Activated T-cell treated with anti-CD3 and anti-CD28 coated beads, Interleukin-2, amount 50 U/mL, for 1 hour (primary cell): ENCODE results near the gene AGAP1.
"Not testable (repeated sequence)": the region's sequence is repeated elsewhere in the genome, so short reads cannot be mapped to it uniquely, and the experiment has no call there.

Source experiments
- DNase-seq: peaks from one replicate; pipeline ENCODE4 v3.0.0-alpha.2; 2020

Gene AGAP1

GRCh38 chr2:236120829-236121228, 627.0 kb downstream of the AGAP1 start:
- no peak for DNase-seq

GRCh38 chr2:236121546-236121945, 627.7 kb downstream of the AGAP1 start:
- DNase-seq = no peak

- no peak for DNase-seq
Measured at GRCh38 chr2:236122236-236122635, 628.4 kb downstream of the AGAP1 start.

DNA sequence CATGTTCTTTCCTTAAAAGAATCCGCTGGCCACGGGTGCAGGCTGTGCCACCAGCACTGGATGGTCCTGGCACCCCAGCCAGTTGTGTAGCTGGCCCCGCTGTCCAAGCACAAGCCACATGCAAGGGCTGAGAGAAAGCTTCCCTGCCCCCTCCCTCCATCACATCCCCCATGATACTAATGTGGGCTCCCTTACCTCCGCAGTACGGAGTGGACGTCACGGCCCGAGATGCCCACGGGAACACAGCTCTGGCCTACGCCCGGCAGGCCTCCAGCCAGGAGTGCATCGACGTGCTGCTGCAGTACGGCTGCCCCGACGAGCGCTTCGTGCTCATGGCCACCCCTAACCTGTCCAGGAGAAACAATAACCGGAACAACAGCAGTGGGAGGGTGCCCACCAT, 629.9 kb downstream of the AGAP1 start:
- DNase-seq = no peak

- no peak for DNase-seq
Measured at GRCh38 chr2:236124182-236124893, 630.5 kb downstream of the AGAP1 start.

GRCh38 chr2:236125541-236125940, 631.7 kb downstream of the AGAP1 start:
- DNase-seq = no peak

DNA sequence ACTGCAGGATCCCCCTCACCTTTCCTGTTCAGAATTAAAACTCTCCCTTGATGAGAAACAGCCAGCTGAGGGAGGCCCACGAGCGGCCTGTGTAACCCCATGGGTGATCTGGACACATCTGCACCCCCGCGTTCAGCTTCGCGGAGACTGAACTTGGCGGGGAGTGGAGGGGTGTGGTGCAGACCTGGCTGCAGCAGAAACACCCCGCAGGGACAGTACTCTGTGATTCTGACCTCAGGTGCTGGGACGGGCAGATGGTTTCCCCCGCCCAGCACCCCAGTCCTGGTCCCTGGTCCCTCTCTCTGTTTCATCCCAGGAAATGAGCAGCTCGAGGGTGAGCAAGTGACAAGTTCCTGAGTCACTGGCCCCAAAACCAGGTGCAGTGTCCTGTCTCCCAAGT, 633.2 kb downstream of the AGAP1 start:
- no peak for DNase-seq

DNA sequence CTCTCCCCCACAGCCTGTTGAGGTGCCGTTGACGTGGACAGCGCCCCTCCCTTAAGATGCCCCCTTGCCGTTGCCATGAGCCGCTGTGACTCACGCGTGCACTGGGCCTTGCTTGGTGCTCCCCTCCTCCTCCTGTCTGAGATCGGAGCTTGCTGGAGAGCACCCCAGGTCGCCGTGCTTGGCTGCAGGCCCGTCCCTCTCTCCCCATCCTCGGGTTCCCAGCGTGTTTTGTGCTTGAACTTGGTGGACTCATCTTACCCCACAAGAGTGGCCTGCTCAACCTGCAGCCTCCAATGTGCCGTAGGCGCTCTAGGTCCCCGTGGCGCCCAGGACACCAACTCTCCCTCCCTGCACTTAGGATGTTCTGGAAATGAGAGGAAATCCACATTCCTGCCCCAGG, 634.5 kb downstream of the AGAP1 start:
- no peak for DNase-seq

GRCh38 chr2:236129935-236130334, 636.1 kb downstream of the AGAP1 start:
- DNase-seq = no peak

DNA sequence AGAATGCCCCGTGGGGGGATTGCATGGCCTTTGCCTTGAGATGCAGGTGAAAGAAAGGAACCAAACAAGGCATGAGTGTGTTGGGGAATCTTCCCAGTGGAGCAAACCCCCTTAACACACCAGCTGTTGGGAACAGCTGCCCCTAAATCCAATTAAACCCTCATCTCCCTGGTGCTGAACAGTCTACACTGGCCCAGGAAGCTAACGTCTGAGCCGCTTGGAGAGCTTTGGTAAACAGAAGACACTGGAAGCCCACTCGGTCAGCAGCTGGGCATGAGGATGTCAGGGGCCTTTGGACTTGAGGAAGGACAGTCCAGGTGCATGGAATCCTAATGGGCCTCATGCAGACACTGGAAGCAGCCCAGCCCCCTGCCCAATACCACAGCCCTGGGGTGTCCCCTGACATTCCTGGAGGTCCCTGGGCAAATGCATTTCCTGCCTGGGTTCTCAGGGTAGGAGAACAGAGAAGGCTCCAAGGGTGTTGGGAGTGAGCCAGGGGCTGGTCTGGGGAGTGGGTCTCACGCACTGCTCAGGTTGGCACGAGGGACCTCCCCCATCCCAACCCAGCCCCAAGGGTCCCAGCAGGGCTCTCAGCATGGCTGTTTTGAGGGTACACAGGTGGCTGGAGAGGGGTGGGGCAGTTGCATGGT, 636.6 kb downstream of the AGAP1 start:
- DNase-seq = no peak

DNA sequence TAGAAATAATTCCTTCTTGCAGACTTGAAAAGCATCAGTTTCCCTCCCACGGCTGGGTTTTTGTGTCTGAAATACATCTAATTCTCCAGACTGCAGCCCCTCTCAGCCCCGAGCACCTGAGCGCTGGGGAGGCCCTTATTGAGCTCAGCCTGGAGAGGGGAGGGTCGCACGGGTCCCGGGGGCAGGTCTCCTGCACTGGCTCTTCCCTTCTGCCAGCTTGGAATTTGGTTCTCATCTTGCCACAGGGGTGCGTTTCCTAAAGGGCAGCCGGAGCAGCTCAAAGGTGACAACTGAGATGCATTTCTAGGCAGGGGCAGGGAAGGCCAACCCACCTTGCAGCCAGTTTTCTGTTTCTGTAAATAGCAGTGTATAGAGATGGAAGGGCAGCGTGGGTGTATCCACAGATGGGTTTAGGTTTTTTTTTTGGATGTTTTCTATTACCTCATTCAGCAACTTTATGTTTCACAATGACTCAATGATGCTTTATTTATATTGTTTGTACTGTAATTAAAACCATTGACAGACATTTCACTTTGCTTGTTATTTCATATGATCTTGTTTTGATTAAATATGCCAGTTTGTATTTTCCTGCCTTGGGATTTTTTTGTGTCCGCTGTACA, 637.3 kb downstream of the AGAP1 start:
- no peak for DNase-seq

DNA sequence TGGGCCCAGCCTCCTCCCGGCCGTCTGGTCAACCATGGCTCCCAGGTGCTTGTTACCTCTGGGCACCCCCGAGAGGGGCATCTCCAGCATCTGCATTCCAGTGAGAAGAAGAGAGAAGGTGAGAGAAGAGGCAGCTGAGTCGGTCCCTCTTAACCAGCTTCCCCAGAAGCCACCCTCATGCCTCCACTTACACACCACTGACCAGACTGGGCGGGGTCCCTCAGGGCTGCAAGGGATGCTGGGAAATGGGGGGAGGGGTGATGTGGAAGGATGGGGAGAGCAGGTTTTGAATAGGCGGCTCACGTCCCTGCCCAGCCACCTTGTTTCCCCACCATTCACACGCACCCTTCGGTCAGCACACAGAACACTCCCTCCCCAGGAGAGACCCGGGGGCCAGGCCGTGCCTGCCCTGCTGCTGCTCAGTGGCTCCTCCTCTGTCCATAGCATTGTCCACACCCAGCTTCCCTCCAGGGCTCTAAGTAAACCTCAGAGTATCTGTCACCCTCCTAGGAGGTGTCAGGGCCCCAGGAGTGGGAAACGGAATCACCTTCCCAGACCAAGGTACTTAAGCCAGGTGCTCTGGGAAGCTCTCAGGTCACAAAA, 639.7 kb downstream of the AGAP1 start:
- no peak for DNase-seq

DNA sequence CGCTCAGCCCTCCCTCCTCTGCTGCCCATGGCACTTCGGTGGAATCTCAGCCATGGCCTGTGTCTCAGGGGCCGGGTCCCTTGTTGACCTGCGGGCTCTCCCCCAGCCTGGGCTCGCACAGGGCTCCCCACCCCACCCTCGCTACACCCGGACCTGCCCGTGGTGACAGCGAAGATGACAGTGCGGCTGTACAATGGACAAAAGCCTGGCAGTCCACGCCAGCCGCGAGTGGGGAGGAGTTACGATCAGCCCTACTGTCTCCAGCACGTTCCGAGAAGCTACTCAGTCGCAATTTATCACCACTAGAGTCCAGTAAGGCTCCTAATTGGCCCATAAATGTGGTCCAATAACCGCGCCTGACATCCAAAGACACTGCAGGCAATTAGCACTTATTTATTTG, 642.7 kb downstream of the AGAP1 start:
- no peak for DNase-seq

DNA sequence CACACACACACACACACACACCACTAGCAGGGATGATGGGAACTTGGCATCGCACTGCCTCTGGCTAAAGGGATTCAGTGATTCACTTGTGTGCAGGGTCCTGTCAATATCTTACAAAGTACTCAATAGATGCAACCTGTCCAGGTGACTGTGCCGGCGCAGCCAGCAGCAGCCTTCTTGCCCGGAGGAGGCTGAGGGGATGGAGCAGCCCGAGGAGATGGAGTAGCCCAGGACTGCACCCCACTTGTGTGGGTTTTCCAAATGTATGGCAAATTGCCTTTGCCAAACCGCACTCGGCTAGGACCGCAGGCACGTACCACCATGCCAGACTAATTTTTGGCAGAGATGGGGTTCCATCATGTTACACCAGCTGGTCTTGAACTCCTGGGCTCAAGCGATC, 643.2 kb downstream of the AGAP1 start:
- no peak for DNase-seq

DNA sequence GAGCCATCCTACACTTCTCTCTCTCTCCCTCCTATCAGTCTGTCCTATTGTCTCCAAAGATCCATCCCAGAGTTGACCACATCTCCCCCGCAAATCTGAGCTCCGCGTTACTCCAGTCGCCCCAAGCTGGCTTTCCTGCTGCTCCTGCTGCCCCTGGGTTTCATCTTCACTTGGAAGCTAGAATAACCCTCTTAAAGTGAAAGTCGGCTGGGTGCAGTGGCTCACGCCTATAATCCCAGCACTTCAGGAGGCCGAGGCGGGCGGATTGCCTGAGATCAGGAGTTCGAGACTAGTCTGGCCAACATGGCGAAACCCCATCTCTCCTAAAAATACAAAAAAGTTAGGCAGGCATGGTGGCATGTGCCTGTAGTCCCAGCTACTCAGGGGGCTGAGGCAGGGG, 647.8 kb downstream of the AGAP1 start:
- DNase-seq = not testable (repeated sequence)

DNA sequence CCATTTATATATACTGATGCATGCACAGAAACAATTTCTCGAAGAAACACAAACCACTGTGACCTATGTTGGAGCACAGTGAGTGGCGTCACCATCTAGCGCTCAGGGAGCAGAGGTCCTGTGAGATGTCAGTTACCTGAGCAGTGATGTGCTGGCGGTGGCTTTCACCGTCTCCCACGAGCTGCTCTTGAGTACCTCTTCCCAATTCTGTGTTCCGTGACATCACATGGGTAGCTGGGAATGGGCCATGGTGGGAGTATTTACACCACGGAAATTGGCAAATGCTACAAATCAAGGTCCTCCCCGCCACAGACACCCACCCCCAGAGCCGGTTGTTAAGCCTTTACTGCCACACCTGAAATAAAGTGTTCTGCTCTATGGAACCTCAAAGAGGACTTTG, 650.0 kb downstream of the AGAP1 start:
- no peak for DNase-seq

- DNase-seq = no peak
Measured at GRCh38 chr2:236146436-236146835, 652.6 kb downstream of the AGAP1 start.

DNA sequence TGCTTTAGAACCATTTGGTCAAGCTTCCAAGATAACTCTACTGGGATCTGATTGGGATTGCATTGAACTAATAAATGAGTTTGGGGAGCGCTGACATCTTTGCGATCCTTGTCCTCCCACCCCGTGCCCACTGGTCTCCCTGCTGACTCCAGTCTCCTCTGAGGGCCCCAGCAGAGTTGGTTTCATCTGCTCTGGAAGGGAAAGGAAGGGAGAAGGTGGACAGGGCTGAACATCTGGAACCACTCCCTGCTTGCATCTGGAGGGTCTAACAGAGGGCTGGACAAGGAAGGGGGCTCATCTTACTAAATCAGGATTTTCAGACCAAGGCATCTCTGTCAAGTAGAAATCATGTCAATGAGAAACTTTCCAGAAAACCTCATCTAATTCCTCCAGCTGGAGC, 661.6 kb downstream of the AGAP1 start:
- no peak for DNase-seq

DNA sequence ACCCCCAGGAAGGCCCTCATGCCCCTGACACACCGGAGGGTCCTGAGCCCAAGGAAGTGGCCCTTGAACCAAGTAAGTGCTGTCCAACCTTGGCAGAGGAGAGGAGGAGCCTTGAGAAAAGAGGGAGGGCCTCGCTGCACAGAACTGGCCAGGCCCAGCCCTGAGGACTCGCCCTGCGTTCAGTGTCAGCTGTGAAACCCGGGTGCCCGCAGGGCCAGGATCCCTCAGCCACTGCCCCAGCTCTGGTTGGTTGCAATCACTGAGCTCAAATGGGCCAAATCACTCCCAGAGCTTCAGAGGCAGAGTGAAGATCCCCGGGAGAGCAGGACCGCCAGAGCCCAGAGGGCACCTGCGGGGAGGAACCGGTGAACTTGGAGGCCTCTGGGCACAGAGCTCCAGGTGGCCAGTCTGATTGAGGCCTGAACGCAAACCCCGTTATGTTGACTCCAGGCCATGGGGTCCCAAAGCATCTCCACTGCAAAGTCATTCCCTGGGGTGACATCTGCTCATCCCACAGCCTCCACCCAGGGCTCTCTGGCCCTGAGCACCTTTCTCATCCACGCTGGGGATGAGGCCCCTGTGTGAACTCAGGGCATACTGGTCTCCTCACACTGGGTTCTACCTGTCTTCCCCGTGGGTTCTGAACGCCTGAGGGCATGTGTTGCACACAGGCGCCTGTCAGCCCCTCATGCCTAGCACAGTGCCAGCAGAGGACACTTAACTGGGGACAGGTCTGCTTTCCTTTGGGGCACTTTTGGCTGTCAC, 662.4 kb downstream of the AGAP1 start:
- no peak for DNase-seq

GRCh38 chr2:236156860-236157194, 663.0 kb downstream of the AGAP1 start:
- no peak for DNase-seq

GRCh38 chr2:236157366-236157765, 663.5 kb downstream of the AGAP1 start:
- DNase-seq = no peak

DNA sequence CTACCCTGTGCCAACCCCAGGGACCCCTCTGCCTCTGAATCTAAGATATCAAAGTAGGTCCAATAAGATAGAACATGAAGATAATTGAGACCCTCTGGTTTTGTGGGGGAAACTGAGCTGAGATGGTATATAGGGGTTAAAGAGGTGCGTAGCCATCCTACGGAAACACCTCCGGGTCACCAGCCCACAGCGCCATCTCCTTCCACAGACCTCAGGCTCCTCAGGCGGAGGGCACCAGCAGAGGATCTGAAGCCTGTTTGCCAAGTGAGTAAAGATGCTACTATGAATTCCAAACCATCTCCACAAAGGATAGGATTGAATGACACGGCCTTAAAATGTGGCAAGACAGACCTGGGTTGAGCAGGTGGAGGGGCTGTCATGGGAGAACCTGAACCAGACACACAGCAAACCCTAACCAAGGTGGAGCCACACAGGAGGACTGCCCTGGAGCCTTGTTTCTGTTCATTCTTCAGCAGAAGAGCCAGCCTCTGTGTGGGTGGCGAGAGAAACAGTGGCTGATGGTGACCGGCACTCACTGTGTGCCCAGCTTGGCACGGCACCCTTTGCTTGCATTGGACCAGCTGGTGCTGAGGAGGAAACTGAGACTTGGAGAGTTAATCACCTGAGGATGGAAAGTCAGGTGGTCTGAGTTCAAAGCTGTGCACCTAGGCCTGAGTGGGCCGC, 664.1 kb downstream of the AGAP1 start:
- DNase-seq = no peak
